HEK293 (cell line): Measurements from ENCODE around the gene RASEF.

ENCODE experiments used
- CTCF ChIA-PET: fragments of 350-600 bp; formaldehyde crosslinking; extraction: SDS; loops from one replicate; lab custom pipeline; 2021; ENCODE audit warnings: antibody characterized with exemption; lab: Yijun Ruan, JAX
- POLR2A ChIA-PET: fragments of 300-600 bp; formaldehyde crosslinking; extraction: SDS; loops from one replicate; lab custom pipeline; 2020; ENCODE audit warnings: antibody characterized with exemption, inconsistent platforms; lab: Yijun Ruan, JAX
- H3K27ac ChIP-seq: fragments of 200-500 bp; sonication (Bioruptor generic); 2 replicates; pipeline ENCODE4 v1.5.1; 2014; ENCODE audit warnings: low read depth, low read length, control low read depth, inconsistent platforms; ENCODE audit errors: extremely low read depth
- H3K36me3 ChIP-seq, 2 experiments: fragments of 200-500 bp in 1 of 2; sonication (Bioruptor generic) in 1 of 2; 1 replicate in 1 of 2; 2 replicates in 1 of 2; pipeline ENCODE4 v1.5.1; 2014 to 2017; ENCODE audit warnings: inconsistent platforms in 2 of 2, low read length in 2 of 2; ENCODE audit not compliant: control insufficient read depth in 2 of 2, insufficient read depth in 1 of 2
- H3K4me1 ChIP-seq: fragments of 200-500 bp; sonication (Bioruptor generic); 2 replicates; pipeline ENCODE4 v1.5.1; 2014; ENCODE audit warnings: mild to moderate bottlenecking, low read length, inconsistent platforms; ENCODE audit not compliant: control insufficient read depth, insufficient read depth
- H3K4me3 ChIP-seq: 2 replicates; pipeline ENCODE4 v1.5.1; 2011; ENCODE audit warnings: low read depth, mild to moderate bottlenecking, control low read depth, low read length, moderate library complexity
- H3K9me3 ChIP-seq: fragments of 200-500 bp; sonication (Bioruptor generic); 2 replicates; pipeline ENCODE4 v1.5.1; 2014; ENCODE audit warnings: low read depth, low read length, inconsistent platforms; ENCODE audit not compliant: control insufficient read depth, insufficient read depth
- OSR2 ChIP-seq: fragments of 450-650 bp; formaldehyde crosslinking; IDR thresholded peaks from 2 replicates; pipeline ENCODE4 v1.5.1; 2016; ENCODE audit warnings: missing biosample characterization, missing genetic modification characterization
- SP7 ChIP-seq: fragments of 450-650 bp; formaldehyde crosslinking; IDR thresholded peaks from 2 replicates; pipeline ENCODE4 v1.5.1; 2016; ENCODE audit warnings: missing biosample characterization, missing genetic modification characterization
- YY2 ChIP-seq: fragments of 450-650 bp; formaldehyde crosslinking; IDR thresholded peaks from 2 replicates; pipeline ENCODE4 v1.5.1; 2016; ENCODE audit warnings: missing biosample characterization, missing genetic modification characterization
- ZBTB21 ChIP-seq: fragments of 450-650 bp; formaldehyde crosslinking; IDR thresholded peaks from 2 replicates; pipeline ENCODE4 v1.5.1; 2017; ENCODE audit warnings: missing biosample characterization, missing genetic modification characterization
- ZNF112 ChIP-seq: fragments of 450-650 bp; formaldehyde crosslinking; IDR thresholded peaks from 2 replicates; pipeline ENCODE4 v1.5.0; 2017; ENCODE audit warnings: missing biosample characterization, missing genetic modification characterization
- ZNF169 ChIP-seq: fragments of 450-650 bp; formaldehyde crosslinking; IDR thresholded peaks from 2 replicates; pipeline ENCODE4 v1.5.1; 2016; ENCODE audit warnings: missing biosample characterization, missing genetic modification characterization
- ZNF184 ChIP-seq: fragments of 450-650 bp; IDR thresholded peaks from 2 replicates; pipeline ENCODE4 v1.5.1; 2018; ENCODE audit warnings: missing biosample characterization, mild to moderate bottlenecking, missing genetic modification characterization
- ZNF423 ChIP-seq: fragments of 450-650 bp; formaldehyde crosslinking; IDR thresholded peaks from 2 replicates; pipeline ENCODE4 v1.5.1; 2016; ENCODE audit warnings: missing biosample characterization, missing genetic modification characterization
- ZNF530 ChIP-seq: fragments of 450-650 bp; formaldehyde crosslinking; IDR thresholded peaks from 2 replicates; pipeline ENCODE4 v1.5.1; 2016; ENCODE audit warnings: low read depth, missing biosample characterization, missing genetic modification characterization
- ZNF555 ChIP-seq: fragments of 450-650 bp; formaldehyde crosslinking; conservative IDR thresholded peaks from 2 replicates; pipeline ENCODE4 v1.5.1; 2017; ENCODE audit warnings: missing biosample characterization, mild to moderate bottlenecking, missing genetic modification characterization, inconsistent platforms
- ZNF571 ChIP-seq: fragments of 450-650 bp; formaldehyde crosslinking; IDR thresholded peaks from 2 replicates; pipeline ENCODE4 v1.5.0; 2017; ENCODE audit warnings: missing biosample characterization, missing genetic modification characterization
- ZNF76 ChIP-seq: fragments of 450-650 bp; formaldehyde crosslinking; IDR thresholded peaks from 2 replicates; pipeline ENCODE4; 2016; ENCODE audit warnings: low read depth, missing biosample characterization, missing genetic modification characterization, borderline replicate concordance
- TF ChIP-seq, protein P1 (sequence below): fragments of 450-650 bp; formaldehyde crosslinking; IDR thresholded peaks from 2 replicates; pipeline ENCODE4 v1.5.1; 2017; ENCODE audit warnings: missing biosample characterization, mild to moderate bottlenecking, missing genetic modification characterization, moderate library complexity
- TF ChIP-seq, protein P2 (sequence below): fragments of 450-650 bp; formaldehyde crosslinking; IDR thresholded peaks from 2 replicates; pipeline ENCODE4 v1.5.1; 2016; ENCODE audit warnings: missing biosample characterization, missing genetic modification characterization
- TF ChIP-seq, protein P3 (sequence below): fragments of 450-650 bp; formaldehyde crosslinking; IDR thresholded peaks from 2 replicates; pipeline ENCODE4; 2016; ENCODE audit warnings: missing biosample characterization, missing genetic modification characterization
- TF ChIP-seq, protein P4 (sequence below): fragments of 450-650 bp; formaldehyde crosslinking; conservative IDR thresholded peaks from 2 replicates; pipeline ENCODE4 v1.5.1; 2016; ENCODE audit warnings: low read depth, missing biosample characterization, missing genetic modification characterization
- TF ChIP-seq, protein P5 (sequence below): fragments of 450-650 bp; formaldehyde crosslinking; IDR thresholded peaks from 2 replicates; pipeline ENCODE4 v1.5.0; 2017; ENCODE audit warnings: missing biosample characterization, missing genetic modification characterization, borderline replicate concordance

RASEF gene

DNA sequence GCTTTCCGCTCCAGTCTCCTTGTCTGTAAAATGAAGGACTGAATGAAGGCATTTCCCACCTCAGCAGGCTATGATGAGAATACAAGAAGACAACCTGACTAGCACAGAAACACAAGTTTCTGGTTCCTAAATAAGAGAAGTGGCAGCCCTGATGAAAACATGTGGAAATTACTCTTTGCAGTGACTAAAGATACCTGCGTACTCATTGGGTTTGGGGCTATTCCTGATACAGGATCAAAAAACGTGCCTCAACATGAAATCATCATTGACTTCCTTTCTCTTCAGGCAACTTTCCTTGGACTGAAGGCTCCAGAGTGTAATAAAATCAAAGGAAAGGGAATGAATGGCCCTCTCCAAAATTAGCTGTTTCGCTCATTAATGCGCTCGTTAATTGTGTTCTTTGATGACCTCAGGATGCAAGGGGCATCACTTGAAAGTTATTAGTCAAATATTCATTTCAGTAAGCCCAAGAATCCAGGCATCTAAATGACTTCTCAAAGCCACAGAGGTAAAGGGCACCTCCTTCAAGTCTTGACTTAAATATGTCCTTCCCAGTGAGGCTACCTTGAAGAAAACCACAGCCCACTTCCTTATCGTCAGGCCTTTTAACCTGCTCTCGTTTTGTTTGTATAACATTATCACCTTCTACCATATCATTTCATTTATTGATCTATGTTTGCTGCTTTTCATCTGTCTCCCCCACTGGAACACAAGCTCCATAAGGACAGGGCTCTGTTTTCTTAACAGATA is 68.9 kb downstream of the RASEF start (continued):
- TF ChIP-seq, protein P1, sequence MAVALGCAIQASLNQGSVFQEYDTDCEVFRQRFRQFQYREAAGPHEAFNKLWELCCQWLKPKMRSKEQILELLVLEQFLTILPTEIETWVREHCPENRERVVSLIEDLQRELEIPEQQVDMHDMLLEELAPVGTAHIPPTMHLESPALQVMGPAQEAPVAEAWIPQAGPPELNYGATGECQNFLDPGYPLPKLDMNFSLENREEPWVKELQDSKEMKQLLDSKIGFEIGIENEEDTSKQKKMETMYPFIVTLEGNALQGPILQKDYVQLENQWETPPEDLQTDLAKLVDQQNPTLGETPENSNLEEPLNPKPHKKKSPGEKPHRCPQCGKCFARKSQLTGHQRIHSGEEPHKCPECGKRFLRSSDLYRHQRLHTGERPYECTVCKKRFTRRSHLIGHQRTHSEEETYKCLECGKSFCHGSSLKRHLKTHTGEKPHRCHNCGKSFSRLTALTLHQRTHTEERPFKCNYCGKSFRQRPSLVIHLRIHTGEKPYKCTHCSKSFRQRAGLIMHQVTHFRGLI: no peak
- TF ChIP-seq YY2 (tag by site-specific recombination) (no peak), SP7 (no peak), ZBTB21 (tag by site-specific recombination) (no peak), ZNF423 (tag by site-specific recombination) (no peak), ZNF184 (tag by site-specific recombination) (no peak), ZNF555 (tag by site-specific recombination) (no peak), ZNF530 (no peak), ZNF169 (tag by site-specific recombination) (no peak)
- TF ChIP-seq, all 188 proteins: peak for 0

DNA sequence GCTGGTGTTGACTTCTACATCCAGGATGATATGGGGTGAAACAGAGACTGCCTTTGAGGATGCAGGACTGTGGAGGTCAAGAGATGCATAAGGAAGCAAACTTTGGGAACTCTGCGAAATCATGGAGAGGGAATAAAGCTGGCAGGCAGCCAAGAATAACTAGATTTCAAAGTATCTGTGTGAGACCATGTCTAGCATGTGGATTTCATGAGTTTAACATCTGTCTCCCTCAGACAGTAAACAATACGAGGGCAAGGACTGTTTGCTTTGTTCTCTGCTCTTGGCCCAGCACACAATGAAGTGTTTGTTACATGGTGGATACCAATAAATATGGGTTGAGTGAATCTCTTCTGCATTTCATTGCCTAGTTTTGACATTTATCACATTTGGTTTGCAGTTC is 71.3 kb downstream of the RASEF start:
- Histone ChIP-seq H3K27ac (no peak overlapping the region), H3K4me1 (no peaks in the 10 kb centered on the region)
- CTCF ChIA-PET: interaction anchor here (1.2 kb wide), 1 partner anchor 14 kb away, joined by 3 read pairs; no protein-coding TSS in a partner anchor
- TF ChIP-seq OSR2 (tag by site-specific recombination) (no peak), ZNF112 (tag by site-specific recombination) (0 out of 2 replicates have a peak, but pooled peaks have one; percentile 27)
- TF ChIP-seq, protein P2, sequence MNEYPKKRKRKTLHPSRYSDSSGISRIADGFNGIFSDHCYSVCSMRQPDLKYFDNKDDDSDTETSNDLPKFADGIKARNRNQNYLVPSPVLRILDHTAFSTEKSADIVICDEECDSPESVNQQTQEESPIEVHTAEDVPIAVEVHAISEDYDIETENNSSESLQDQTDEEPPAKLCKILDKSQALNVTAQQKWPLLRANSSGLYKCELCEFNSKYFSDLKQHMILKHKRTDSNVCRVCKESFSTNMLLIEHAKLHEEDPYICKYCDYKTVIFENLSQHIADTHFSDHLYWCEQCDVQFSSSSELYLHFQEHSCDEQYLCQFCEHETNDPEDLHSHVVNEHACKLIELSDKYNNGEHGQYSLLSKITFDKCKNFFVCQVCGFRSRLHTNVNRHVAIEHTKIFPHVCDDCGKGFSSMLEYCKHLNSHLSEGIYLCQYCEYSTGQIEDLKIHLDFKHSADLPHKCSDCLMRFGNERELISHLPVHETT (tag by site-specific recombination): no peak
- TF ChIP-seq, protein P3, sequence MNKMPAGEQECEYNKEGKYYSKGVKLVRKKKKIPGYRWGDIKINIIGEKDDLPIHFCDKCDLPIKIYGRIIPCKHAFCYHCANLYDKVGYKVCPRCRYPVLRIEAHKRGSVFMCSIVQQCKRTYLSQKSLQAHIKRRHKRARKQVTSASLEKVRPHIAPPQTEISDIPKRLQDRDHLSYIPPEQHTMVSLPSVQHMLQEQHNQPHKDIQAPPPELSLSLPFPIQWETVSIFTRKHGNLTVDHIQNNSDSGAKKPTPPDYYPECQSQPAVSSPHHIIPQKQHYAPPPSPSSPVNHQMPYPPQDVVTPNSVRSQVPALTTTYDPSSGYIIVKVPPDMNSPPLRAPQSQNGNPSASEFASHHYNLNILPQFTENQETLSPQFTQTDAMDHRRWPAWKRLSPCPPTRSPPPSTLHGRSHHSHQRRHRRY (tag by site-specific recombination): no peak
- TF ChIP-seq, all 188 proteins: peak for 1
- Histone ChIP-seq H3K36me3 (peaks cover 0 to 86% of the 10 kb centered on the region in 2 experiments), H3K9me3 (no peaks in the 10 kb centered on the region), H3K4me3 (no peak overlapping the region)
- POLR2A ChIA-PET: no interaction called here

DNA sequence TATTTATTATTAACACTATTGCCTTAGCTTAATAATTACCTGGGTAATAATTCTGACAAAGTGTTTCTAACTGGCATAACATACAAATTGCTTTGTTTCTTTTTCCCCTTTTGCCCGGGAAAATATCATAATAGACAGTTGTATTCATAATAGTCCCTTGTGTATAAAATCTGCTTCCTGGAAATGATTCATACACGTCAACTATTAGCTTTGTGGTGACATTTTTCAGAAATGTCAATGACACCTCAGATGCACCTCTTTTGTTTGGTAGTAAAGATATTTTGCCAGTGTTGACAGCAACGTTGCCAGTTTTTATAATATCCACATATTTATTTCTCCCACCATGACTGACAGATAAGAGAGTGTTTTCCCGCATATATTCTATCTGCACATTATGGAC is 73.0 kb downstream of the RASEF start:
- H3K4me1 ChIP-seq: no peaks in the 10 kb centered on the region
- CTCF ChIA-PET: no interaction called here
- POLR2A ChIA-PET: no interaction called here
- TF ChIP-seq, protein P4, sequence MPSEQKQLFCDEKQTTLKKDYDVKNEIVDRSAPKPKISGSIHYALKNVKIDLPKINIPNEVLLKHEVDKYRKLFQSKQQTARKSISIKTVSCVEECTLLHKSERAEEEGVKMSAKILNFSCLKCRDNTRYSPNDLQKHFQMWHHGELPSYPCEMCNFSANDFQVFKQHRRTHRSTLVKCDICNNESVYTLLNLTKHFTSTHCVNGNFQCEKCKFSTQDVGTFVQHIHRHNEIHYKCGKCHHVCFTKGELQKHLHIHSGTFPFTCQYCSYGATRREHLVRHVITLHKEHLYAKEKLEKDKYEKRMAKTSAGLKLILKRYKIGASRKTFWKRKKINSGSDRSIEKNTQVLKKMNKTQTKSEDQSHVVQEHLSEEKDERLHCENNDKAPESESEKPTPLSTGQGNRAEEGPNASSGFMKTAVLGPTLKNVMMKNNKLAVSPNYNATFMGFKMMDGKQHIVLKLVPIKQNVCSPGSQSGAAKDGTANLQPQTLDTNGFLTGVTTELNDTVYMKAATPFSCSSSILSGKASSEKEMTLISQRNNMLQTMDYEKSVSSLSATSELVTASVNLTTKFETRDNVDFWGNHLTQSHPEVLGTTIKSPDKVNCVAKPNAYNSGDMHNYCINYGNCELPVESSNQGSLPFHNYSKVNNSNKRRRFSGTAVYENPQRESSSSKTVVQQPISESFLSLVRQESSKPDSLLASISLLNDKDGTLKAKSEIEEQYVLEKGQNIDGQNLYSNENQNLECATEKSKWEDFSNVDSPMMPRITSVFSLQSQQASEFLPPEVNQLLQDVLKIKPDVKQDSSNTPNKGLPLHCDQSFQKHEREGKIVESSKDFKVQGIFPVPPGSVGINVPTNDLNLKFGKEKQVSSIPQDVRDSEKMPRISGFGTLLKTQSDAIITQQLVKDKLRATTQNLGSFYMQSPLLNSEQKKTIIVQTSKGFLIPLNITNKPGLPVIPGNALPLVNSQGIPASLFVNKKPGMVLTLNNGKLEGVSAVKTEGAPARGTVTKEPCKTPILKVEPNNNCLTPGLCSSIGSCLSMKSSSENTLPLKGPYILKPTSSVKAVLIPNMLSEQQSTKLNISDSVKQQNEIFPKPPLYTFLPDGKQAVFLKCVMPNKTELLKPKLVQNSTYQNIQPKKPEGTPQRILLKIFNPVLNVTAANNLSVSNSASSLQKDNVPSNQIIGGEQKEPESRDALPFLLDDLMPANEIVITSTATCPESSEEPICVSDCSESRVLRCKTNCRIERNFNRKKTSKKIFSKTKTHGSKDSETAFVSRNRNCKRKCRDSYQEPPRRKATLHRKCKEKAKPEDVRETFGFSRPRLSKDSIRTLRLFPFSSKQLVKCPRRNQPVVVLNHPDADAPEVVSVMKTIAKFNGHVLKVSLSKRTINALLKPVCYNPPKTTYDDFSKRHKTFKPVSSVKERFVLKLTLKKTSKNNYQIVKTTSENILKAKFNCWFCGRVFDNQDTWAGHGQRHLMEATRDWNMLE: no peak
- TF ChIP-seq ZNF76 (tag by site-specific recombination) (no peak), ZNF571 (tag by site-specific recombination) (no peak)
- TF ChIP-seq, protein P5, sequence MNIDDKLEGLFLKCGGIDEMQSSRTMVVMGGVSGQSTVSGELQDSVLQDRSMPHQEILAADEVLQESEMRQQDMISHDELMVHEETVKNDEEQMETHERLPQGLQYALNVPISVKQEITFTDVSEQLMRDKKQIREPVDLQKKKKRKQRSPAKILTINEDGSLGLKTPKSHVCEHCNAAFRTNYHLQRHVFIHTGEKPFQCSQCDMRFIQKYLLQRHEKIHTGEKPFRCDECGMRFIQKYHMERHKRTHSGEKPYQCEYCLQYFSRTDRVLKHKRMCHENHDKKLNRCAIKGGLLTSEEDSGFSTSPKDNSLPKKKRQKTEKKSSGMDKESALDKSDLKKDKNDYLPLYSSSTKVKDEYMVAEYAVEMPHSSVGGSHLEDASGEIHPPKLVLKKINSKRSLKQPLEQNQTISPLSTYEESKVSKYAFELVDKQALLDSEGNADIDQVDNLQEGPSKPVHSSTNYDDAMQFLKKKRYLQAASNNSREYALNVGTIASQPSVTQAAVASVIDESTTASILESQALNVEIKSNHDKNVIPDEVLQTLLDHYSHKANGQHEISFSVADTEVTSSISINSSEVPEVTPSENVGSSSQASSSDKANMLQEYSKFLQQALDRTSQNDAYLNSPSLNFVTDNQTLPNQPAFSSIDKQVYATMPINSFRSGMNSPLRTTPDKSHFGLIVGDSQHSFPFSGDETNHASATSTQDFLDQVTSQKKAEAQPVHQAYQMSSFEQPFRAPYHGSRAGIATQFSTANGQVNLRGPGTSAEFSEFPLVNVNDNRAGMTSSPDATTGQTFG (tag by site-specific recombination): no peak

More for the DNA sequence above, 73.0 kb downstream of the RASEF start:
- Histone ChIP-seq H3K4me3 (no peak overlapping the region), H3K27ac (no peak overlapping the region), H3K36me3 (peaks cover 0 to 83% of the 10 kb centered on the region in 2 experiments; a peak in 2 of 3 replicates), H3K9me3 (no peaks in the 10 kb centered on the region)
